Neural progenitor cell (in vitro differentiated cells): ENCODE results near the gene FRRS1.

Experiments
- CTCF ChIP-seq: fragments of 200-600 bp; sonication (generic); IDR thresholded peaks from 2 replicates; pipeline ENCODE4 v1.5.1; 2017; ENCODE audit warnings: antibody characterized with exemption, mild to moderate bottlenecking
- EZH2 ChIP-seq: fragments of 200-600 bp; sonication (generic); IDR thresholded peaks from 2 replicates; pipeline ENCODE4 v1.6.1; 2017; ENCODE audit warnings: antibody characterized with exemption, mild to moderate bottlenecking, moderate library complexity
- EZH2phosphoT487 ChIP-seq: fragments of 200-600 bp; sonication (generic); IDR thresholded peaks from 2 replicates; pipeline ENCODE4 v1.6.1; 2017; ENCODE audit warnings: antibody characterized with exemption

GRCh38 chr1:99806882-99807281 is 40.4 kb upstream of the FRRS1 start:
- no peak for TF ChIP-seq CTCF
- no peak for TF ChIP-seq EZH2
- TF ChIP-seq EZH2phosphoT487, result no peak
